Medulla oblongata (tissue), 1 donor: ENCODE data around the gene AP2A1.

Experiments
- DNase-seq: peaks from one replicate; pipeline ENCODE4 v3.0.0-alpha.2; 2015; ENCODE audit errors: extremely low spot score

Gene AP2A1

DNA sequence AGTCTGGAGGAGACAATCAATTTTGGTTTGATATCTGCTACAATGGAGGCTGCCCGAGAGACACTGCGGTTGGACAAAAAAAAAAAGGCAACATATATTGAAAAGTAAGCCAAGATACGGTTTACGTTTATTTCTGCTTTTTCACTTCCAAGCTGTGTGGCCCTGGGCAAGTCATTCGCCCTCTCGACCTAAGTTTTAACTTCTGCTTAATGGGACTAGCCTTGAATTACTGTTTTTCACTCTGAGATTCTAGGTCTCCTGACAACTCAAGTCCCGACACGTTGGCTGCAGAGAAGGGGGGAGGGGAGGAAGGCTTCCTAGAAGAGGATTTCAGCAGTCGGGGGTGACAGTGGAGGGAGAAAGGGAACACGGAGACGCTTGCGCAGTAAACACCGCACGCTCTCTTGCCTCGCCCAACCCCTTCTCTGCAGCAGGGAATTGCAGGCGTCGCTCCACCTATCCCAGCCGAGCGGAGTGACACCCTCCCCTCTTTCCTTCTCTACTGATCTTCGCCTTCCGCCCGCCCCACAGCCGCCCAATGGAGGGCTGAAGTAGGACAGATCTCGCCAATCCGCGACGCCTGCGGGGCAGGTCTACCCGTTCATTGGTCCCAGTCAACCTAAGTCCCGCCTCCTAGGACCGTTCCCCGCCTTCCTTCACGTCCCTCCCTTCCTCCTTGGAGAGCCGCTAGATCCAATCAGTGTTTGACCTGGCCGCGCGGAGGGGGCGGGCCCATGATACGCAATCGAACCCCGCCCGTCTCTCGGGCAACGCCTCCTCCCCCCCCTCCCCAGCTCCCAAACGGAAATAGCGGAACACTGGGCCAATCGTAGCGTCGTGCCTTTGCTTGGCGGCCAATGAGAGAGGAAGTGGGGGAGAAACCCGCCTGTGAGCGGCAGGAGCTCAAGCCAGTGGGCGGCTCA is 533 bp upstream of the AP2A1 start:
- DNase-seq: peak; percentile 100

DNA sequence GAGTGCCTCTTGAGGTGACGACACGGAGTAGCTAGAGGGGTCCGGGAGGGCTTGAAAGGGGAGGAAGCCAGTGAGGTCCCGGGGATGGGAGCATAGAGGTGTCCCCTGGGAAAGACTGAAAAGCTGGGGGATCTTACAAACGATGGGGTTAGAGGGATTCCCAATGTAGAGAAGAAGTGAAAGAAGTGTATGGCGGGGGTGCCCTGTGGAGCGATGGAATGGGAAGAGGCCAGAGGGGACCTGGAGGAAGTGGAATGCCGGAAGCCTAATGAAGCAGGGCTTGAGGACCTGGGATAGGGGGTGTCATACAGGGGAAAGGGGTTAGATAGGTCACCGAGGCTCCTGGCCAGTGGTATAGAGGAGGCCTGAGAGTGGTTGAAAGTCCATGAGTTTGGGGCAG is 580 bp downstream of the AP2A1 start:
- DNase-seq: no peak

DNA sequence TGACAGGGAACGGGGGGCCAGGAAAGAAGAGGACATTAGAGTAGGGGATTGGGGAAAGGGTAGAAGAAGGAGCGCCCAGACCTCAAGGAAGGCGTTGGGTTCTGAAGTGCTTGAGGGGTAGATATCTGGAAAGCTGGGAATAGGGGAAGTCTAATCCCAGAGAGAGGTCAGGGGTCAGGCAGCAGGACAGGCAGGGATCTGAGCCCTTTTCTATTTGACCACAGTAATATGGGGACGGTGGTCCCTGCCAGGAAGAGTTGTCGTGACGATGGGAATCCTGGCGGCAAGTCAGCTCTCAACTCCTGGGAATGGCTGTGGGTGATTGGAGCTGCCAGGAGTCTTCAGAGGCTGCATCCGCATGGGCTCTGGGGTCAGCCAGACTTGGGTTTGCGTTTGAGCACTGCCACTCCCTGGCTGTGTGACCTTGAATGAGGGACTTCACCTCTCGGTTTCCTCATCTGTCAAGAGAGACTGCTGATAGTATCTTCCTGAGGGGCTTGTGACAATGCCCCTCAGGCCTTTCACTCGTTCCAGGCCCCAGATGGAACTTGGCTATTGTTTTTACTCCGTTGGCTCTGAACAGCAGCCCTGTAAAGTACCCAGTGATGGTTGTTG is 1.3 kb downstream of the AP2A1 start:
- DNase-seq: no peak

DNA sequence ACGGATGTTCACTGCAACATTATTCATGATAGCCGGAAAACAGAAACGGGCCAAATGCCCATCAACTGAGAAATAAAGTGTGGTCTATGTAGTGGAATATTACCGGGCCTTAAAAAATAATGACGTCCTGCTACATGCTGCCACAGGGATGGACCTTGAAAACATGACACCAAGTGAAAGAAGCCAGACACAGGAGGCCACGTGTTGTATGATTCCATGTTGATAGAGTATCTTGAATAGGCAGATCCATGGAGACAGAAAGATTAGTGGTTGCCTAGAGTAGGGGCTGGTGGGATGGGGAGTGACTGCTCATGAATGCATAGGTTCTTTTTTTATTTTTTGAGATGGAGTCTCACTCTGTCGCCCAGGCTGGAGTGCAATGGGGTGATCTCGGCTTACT is 3.7 kb downstream of the AP2A1 start:
- no peak for DNase-seq

DNA sequence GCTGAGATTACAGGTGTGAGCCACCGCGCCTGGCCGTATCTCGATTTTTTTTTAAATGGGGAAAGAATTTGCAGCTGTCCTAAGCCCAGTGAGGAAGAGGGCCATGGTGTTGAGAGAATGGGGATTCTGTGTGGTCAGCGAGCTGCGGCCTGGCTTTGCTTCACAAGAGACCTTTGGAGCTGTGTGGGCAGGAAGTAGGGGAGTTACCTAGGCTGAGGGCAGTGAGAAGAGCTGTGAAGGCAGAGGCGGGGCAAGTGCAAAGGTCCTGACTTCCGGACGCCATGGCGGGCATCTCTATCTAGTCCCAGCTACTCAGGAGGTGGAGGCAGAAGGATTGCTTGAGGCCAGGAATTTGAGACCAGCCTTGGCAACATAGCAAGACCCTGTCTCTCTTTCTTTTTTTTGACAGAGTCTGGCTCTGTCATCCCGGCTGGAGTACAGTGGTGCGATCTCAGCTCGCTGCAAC is 4.9 kb downstream of the AP2A1 start:
- no peak for DNase-seq

DNA sequence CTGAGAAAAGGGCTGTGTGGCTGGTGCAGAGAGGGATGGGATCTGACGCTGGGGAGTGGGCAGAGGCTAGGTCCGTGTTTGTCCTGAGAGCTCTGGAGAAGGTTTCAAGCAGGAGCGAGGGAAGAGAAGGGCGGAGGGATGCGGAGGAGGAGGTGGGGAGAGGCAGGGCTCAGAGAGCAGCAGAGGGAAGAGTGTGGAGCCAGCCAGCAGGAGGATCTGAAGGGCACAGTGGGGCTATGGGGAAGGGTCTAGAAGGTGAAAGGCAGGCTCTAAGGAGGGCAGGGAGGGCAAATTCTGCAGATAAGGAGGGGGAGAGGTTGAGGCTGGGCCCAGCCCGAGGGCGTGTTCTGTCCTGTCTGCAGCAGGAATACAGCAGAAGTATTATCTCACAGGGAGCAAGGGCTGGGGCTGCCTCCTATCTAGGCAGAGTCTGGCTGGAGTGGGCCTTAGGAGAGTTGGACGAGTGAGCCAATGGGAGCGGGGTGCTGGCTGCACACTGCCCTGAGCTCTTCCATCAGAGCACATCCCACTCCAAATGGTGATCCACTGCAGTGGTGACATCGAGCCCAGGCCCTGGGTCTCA is 6.1 kb downstream of the AP2A1 start:
- DNase-seq: no peak

DNA sequence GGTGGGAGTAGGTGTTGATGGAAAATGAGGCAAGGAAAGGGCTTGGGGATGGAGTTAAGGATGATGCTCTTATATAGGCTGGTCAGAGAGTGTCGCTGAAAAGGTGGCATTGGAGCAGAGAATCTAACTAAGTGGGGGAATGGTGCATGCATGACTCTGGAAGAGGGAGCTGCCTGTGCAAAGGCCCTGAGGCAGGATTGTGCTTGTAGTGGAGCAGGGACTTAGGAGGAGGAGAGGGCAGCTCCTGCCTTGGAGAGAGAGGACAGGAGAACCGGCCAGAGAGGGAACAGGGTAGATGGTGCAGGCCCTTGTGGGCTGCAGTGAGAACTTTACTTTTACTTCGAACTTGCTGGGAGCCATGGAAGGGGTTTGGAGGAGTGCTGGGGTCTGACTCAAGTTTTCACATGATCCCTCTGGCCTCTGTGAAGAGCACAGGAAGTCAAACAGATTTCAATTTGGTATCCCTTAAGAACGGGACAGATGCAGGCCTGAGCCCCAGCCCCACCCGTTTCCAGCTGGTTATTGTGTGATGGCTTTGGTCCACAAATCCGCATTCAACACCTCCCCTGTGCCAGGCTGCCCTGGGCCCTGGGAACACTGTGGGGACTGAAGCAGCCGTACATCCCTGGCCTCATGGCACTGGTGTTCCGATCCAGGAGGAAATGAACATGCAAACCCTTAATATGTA is 7.0 kb downstream of the AP2A1 start:
- peak; percentile 23 for DNase-seq

DNA sequence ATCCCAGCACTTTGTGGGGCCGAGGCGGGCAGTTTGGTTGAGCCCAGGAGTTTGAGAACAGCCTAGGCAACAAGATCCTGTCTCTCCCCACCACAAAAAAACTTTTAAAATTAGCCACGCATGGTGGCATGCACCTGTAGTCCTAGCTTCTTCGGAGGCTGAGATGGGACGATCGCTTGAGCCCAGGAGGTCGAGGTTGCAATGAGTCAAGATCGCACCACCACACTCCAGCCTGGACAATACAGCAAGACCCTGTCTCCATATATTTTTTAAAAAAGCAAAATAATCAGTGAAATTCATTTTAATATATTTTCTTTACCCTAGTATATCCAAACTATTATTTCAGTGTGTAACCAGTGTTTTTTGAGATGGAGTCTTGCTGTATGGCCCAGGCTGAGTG is 8.2 kb downstream of the AP2A1 start:
- DNase-seq: no peak

DNA sequence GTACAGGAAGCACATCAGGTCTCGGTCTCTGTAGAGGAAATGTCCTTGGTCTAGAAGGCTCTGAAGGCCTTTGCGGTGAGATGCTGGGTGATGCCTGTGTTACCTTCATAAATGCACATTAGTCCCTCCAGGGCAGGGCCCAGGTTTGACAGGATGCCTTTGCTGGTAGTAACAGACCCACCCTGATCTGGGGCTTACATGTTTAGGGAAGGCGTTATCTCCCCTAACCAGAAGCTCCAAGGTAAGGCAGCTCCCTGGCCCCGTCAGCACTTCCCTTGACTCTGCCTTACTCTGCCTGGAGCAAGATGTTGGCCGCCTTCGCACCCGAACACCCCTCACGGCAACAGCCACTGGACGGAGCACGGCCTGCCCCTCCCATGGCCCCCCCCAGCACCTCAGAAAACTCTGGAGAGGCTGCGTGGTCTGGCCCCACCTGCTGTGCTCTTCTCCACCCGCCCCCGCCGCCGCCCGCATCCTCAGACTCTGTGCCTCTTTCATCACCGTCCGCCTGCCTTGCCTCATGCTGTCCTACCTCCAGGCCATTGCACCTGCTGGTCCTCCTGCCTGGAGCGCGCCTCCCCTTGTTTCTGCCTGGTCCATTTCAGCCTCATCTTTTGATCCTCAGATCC is 9.1 kb downstream of the AP2A1 start:
- no peak for DNase-seq

DNA sequence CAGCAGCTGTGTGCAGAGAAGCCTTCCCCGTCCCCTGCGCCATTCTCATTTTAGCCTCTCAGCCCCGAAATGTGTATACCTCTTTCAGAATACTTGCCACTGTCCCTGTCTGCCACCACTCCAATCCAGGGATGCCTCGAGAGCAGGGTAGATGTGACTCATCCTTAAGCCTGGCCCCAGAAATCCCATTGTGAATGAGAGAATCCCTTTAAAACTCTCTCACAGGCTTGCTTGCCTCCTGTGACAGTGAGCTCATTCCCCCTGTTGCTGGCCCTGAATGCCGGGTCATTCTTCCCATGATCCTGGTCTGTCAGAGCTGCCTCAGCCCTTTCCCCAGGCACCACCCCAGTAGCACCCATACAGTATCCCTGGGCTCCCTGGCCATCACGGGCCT is 9.6 kb downstream of the AP2A1 start:
- DNase-seq: no peak

DNA sequence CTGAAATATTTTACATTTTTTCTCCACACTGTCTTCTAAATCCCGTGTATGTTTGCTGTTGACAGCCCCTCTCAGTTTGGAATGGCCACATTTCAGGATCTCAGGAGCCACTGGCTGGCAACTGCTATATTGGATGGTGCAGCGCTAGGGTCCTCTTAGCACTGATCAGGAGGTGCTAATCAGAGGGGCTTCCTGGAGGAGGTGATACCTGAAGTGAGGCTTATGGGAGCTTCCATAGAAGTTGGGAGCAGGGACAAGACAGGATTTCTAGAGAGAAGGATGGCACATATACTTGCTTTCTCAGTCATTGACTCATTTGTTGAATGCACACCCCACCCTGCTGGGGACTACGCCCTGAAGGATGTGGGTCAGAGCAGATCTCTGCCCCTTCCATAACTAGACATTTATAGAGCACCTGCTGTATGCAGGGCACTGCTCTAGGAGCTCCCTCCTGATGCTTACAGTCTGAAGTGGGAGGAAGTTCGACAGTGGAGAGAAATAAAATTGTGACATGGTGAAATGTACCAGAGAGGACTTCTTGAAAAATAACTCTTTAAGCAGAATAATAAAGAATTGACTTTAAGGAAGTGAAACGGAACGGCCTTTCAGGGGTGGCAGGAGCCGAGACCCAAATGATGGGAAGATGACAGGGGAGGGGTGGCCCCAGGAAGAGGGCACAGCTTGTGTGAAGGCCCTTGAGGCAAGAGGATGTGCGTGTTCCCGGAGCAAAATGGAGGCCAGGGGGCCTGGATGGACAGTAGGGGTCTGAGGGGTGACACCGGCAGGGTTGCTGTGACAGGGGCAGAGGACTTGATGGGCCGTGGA is 13.1 kb downstream of the AP2A1 start:
- DNase-seq: no peak

DNA sequence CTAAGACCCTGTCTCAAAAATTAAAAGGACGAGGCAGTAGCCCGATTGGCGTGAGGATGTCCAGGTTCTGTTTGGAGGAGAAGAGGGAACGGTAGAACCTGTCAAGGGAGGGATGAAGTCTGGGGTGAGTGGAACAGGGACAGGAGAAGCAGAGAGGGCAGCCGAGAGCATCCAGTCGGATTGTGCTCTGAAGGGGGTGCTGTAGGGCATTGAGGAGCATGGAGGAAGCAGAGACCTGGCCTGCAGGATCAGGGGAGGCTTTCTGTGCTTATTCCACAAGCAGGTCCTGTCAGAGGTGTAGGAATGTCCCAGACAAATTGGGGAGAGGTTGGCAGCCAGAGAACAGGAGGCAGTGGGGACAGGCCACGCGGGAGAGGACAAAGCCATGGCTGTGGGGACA is 14.1 kb downstream of the AP2A1 start:
- no peak for DNase-seq

DNA sequence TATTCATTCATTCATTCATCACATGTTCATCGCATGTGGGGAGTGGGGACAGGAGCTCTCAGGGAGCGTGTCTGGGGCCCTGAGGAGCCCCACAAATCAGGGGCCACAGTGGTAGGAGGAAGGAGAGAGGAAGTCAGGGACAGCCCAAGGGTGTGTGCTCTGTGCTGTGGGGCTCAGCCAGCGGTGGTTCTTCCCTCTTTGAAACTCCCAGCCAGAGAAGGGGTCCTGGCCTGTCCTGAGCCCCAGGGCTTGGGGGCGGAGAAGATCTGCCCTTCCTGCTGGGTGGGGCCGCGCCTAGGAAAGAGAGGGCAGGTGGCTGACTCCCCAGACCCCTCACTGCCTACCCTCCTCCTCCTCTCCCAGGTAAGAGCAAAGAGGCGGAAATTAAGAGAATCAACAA is 14.6 kb downstream of the AP2A1 start:
- DNase-seq: no peak

DNA sequence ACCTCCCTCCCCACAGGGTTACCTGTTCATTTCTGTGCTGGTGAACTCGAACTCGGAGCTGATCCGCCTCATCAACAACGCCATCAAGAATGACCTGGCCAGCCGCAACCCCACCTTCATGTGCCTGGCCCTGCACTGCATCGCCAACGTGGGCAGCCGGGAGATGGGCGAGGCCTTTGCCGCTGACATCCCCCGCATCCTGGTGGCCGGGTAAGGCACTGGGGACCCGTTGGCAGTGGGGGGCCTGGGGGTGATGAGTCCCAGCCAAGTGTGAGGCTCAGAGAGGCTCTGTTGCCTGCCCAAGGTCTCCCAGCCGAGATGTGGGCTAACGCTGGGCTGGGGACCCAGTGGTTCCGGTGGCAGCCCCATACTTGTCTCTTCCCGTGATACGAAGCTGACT is 15.7 kb downstream of the AP2A1 start:
- DNase-seq: no peak

DNA sequence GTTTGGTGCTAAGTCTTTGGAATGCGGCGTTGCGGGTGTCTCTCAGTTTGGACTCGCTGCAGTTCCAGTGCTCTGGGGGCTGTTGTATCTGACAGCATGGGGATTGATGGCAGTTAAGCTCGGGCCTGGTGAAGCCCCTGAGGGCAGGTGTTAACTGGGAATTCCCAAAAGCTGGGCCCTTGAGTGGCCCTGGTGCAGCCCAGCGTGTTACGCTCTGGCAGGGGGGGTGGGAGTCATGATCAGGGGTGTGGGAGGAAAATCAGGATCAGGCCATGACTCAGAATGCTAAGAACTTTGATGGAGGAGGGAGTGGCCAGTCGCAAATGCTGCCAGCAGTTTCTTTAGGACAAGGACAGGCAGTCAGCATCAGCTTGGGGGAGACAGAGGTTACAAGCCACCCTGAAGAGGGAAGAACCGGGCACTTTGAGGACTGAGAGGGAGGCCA is 19.6 kb downstream of the AP2A1 start:
- no peak for DNase-seq

DNA sequence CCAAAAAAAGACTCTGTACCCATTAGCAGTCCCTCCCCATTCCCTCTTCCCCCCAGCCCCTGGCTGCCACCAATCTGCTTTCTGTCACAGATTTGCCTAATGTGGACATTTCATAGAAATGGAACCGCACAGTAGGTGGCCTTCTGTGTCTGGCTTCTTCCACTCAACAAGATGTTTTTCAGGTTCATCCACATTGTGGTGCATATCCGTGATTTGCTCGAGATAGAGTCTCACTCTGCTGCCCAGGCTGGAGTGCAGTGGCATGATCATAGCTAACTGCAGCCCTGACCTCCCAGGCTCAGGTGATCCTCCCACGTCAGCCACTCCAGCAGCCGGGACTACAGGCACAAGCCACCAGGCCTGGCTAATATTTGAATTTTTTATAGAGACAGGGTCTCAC is 20.9 kb downstream of the AP2A1 start:
- DNase-seq: no peak

DNA sequence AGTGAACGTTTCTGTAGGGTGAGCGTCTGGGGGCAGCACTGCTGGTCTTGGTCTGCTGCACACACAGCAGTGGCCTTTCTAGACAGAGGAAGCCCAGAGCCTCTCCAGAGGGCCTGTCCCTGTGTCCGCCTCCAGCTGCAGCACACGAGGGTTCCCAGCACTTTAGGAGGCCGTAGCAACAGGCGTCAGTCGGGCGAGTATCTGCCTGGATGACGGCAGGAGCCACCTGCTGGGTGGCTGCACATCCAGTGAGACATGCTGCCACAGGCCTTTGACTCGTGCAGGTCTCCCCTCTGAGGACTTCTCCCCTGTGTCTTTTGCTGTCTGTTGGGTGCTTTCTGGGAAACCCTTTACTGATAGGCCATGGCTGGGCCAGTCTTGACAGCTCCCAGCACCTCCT is 22.1 kb downstream of the AP2A1 start:
- no peak for DNase-seq

DNA sequence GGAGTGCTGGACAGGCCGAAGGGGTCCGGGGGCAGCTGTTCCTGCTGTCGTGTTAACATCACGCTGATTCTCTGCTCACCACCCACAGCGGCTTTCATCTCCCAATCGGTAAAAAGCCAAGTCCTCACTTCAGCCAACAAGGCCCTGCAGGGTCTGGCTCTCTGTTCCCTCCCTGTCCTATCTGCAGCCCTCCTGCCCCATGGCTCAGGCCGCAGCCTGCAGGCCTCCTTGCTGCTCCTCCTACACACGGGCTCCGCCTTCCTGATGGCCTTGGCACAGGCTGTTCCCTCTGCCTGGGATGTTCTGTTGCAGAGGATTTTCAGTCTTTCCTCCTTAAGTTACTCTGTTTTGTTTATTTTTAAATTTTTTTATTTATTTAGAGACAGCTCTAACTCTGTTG is 24.1 kb downstream of the AP2A1 start:
- no peak for DNase-seq

DNA sequence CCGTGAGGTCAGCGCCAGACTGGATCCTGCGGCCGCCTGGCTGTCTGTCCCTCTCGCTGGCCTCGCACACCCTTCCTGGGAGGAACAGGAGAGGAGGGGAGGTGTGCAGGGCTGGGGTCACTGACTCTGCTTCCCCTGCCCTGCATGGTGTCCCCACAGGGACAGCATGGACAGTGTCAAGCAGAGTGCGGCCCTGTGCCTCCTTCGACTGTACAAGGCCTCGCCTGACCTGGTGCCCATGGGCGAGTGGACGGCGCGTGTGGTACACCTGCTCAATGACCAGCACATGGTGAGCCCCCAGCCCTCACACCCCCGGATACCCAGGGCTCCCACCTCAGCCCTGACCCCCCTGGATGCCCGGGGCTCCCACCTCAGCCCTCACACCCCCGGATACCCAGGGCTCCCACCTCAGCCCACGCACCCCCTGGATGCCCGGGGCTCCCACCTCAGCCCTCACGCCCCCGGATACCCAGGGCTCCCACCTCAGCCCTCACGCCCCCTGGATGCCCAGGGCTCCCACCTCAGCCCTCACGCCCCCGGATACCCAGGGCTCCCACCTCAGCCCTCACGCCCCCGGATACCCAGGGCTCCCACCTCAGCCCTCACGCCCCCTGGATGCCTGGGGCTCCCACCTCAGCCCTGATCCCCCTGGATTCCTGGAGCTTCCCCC is 25.1 kb downstream of the AP2A1 start:
- no peak for DNase-seq

DNA sequence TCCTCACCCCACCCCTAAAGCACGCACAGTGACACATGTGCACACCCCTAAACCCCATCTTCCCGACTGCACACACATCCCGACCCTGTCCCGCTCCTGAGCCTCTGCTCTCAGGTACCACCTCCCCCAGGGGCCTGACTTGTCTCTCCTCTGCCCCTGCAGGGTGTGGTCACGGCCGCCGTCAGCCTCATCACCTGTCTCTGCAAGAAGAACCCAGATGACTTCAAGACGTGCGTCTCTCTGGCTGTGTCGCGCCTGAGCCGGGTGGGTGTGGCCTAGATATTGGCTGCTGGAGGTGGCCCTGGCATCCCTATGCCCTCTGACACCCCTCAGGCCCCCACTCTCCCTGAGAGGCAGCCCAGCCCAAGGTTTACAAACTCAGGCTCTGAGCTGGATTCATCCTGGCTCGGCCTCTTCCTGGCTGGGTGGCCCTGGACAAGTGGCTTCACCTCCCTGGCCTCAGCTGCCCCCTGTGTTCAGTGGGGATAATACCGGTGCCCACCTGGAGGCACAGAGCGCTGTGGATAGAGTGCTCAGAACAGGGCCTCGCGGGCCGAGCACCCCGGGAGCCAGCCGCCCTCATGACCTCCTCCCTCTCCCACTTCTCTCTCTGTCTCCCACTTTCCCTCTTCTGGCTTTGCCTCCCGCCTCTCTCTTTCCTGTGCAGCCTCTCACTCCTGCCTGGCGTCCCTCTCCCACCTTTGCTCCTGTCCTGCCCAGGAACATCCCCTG is 26.2 kb downstream of the AP2A1 start:
- DNase-seq: no peak
